HG03521 (cell line): ENCODE results near the gene TBC1D13.

Experiments used
- ATAC-seq: cut with Tn5 transposase; IDR thresholded peaks from one replicate; pipeline ENCODE4 v1.9.1; 2021; ENCODE audit warnings: mild to moderate bottlenecking, moderate library complexity; ENCODE audit not compliant: unreplicated experiment

The TBC1D13 gene

DNA sequence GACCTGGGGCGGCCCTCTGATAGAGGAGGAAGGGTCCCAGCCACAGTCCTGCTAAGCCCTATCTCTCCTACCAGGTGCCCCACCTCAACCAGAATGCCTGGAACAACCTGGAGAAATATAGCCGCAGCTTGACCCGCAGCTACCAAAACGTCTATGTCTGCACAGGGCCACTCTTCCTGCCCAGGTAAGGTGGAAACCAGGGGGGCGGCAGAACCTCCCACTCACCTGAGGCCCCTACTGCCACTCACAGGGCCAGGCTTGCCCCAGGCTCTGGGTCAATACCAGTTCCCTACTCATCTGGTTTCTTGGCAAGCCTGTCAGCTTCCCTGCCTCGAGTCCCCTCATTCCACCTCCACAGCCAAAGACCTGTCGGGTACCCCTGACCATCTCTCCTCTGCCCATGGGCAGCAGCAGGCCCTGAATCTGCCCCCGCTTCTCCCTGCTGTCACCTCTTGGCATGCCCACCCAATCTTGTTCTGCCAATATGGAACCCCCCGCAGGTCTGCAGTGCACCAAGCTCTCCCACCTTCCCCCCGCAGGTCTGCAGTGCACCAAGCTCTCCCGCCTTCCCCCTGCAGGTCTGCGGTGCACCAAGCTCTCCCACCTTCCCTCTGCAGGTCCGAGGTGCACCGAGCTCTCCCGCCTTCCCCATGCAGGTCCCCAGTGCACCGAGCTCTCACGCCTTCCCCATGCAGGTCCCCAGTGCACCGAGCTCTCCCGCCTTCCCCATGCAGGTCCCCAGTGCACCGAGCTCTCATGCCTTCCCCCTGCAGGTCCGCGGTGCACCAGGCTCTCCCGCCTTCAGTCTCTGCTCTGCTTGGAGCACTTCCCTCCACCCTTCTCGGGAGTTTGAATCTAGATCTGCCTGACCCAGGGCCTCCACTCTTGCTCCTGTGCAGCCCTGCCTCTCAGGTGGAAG, 33.9 kb downstream of the TBC1D13 start:
- ATAC-seq: no peak

DNA sequence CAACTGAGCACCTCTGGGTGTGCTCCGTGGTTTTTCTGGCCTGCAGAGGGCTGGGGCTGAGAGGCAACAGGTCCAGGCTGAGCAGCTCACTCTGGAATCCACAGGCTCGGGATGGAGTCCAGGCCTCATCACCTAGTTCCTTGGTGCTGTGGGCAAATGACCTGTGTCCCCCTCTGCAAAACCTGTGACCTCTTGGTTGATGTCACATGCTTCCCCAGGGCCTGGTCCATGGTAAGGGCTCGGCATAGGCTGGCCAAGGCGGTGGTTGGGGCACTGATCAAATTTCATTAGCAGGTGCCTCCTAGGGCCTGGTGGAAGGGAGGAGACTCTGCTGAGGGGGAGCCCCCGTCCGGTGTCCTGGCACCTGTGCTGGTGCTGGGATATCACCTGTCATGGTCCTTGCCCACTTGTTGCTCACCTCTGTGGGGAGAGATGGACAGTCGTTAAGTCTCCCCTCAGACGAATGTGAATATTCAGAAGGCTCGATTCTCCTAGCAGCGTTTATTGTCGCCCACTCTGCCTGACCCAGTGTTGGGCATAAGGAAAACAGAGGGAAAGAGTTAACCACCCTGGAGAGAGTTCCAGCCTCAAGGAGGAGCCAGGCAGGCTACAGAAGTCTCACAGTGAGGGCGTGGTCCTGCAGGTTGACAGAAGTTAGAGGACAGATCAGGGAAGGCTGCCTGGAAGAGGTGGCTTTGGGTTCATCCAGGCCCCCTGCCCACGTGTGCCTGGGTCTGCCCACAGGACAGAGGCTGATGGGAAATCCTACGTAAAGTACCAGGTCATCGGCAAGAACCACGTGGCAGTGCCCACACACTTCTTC, 34.7 kb downstream of the TBC1D13 start:
- ATAC-seq: no peak

DNA sequence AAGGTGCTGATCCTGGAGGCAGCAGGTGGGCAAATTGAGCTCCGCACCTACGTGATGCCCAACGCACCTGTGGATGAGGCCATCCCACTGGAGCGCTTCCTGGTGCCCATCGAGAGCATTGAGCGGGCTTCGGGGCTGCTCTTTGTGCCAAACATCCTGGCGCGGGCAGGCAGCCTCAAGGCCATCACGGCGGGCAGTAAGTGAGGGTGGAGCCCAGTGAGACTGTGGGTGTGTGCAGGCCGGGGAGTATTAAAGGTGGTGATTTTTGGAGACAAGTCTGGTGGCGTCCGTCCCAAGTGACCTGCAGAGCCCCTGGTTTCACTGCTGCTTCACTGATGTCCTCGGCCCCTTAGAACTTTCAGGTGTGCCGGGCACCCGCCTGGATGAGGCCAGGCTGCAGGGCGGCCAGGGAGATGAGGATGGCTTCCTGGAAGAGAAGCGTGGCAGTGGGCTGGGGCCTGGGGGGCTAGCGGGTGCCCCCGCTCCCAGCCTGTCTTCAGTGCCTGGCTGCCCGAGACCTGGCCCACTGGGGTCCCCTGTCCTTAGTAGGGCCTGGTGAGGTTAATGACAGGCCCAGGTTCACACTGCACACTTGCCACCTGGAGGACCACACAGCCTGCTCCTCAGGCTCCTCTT, 35.5 kb downstream of the TBC1D13 start:
- no peak for ATAC-seq

DNA sequence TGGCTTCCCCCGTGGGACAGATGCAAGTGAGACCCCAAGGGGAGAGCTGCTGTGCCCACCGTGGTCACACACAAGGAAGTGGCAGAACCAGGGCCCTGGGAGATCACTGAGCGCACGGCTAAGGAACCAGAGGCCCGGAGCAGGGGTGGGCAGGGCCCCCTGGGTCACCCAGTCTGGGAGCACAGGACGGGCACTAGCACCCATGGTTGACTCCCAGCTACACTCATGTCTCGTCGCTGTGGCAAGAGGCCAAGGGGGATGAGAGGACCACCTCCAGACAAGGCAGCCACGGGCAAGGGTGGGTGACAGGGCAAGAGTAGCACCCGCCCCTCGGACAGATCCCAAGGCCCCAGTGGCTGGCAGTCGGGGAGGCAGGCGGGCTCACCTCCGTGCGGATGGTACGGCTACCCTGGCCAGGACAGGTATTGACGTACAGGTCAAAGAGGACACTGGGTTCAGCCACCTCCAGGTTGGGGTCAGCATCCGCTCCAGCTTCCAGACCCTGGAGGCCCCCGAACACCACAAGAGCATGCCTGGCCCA, 36.4 kb downstream of the TBC1D13 start:
- ATAC-seq: no peak

DNA sequence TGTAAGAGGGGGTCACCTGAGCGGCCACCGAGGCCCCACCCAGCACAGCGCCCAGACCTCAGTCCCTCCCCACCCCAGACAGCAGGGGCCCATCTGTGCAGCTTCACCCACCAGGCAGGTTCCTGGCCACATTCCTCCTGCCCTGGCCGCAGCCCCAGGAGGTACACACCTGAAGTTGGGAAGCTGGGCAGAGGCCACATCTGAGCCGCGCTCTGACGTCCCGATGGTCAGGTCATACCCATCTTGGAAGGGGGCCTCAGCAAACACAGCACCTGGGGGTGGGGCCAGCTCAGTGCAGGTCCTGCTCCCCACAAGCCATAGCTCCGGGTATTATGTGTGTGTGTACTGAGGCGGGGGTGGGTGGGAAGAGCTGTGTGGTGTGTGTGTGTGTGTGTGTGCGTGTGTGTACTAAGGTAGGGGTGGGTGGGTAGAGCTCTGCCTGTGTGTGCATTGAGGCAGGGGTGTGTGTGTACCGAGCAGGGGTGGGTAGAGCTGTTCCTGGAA, 36.9 kb downstream of the TBC1D13 start:
- no peak for ATAC-seq

DNA sequence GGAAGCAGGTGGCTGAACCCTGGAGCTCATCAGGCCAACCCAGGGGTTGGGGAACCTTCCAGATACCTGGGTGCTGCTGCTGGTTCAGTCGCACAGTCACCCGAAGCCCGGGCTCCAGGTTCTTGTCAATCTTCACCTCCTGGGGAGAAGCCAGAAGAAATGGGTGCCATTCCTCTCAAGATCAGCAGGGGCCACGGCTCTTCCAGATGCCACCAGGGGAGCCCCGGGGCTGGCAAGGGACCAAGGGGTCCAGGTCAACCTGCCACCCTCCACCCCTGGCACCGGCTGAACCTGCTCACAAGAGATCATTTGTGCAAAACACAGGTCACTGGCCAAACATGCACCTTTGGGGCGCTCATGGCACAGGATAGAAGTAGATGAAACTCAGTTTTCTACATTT, 37.9 kb downstream of the TBC1D13 start:
- ATAC-seq: no peak

DNA sequence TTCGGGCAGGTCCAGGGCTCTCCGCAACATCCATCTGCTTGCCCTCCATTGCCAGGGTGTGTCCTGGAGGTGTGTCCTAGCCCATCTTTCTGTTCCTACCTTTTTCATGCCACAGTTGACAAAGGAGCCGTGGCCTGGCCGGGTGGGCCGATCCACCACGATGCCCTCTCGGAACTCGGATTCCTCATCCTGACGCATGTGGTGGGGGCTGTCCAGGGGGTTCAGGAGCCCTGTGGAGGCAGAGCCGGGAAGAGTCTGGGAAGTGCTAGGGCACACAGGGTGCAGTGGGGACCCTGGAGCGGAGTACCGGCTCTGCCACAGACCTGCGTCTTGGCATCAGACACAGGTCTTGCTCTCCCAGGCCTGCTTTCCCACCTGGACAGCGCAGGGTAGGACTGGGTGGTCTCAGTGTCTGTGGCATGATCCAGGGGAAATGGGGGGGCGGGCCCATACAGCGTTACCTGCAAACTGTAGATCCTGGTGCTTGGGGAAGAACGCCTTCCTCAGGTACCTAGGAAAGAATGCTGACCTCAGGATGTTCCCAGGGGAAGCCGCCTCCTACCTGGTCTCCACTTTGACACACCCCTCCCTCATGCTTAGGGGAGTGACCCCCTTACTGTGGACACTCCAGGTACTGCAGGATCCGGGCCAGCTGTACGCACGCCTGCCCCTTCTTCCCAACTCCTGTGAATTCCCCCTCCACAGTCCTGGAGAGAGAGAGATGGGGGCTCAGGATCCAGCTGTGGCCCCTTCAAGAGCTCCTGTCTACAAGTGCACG, 39.1 kb downstream of the TBC1D13 start:
- no peak for ATAC-seq

DNA sequence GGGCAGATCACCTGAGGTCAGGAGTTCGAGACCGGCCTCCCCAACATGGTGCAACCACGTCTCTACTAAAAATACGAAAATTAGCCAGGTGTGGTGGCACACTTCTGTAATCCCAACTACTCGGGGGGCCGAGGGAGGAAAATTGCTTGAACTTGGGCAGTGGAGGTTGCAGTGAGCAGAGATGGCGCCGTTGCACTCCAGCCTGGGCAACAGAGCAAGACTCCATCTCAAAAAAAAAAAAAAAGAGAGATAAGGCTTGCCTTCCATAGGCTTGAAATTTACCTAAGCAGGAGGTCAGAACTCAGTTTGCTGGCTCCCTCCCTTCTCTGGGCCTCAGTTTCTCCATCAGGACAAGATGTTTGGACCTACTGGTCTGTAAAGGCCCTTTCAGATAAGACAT, 41.2 kb downstream of the TBC1D13 start:
- no peak for ATAC-seq

DNA sequence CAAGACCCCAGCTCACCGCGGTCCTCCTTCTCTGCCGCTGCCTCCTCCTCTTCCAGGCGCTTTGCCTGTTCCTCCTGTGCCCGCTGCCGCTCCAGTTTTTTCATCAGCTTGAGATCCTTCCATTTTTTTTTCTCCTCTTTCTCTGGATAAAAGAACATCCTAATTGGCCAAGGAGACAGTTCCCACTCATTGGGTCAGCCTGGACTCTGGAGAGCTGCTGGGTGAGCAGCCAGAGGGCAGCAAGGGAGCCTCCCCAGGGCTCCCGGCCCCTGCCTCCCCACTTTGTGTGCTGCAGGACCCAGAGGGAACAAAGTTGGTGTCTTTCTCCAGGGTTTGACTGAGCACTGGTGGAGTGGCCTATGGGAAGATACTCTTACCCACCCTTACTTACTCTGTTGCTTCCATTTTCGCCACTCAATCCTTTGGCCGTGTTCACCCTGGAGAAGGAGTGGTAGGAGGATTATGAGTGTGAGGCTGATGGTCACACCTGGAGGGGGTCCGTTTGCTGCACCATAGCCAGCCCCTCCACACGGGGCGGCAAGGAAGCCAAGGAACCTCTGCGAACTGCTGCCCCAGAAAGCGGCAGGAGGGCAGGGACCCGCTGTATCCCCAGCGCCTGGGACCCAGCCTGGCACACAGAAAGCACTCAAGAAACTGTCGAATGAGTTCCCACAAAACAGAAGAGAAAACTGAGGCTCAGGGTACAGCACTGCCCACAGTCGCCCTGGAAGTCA, 41.8 kb downstream of the TBC1D13 start:
- ATAC-seq: peak; percentile 4

DNA sequence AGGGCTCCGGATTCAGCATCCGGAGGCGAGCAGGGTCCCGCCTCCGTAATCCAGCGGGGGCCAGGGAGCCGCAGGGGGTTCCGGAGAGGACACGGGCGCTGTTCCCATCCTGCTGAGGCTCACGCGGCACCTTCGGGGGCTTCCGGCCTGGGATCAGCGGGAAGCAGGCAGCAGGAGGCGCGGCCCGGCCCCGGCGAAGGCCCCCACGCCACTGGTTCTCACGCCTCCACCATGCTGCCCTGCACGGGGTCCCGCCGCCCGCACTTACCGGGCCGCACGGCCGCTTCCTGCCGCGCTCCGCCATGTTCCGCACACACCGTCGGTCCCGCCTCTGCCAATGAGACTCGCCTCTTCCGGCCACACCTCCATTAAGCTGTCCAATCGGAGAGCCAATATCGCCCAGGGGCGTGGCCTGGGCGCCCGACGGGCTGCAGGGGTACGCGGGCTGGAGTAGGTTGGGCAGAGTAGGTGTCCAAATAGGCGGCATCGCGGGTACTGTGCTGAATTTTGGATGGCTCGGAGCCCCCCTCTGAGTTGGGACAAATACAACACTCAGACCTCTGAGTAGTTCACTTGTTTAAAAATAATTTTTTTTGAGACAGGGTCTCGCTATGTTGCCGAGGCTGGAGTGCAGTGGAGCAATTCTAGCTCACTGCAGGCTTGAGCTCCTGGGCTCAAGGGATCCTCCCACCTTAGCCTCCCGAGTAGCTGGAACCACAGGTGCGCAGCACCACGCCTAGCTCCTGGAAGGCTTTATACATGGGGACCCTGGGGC, 42.6 kb downstream of the TBC1D13 start, which contains the start of gene SPOUT1:
Gene SPOUT1, minus strand, starts transcription at position 318 of the 775 bp plus-strand sequence. Its CDS starts 14 bp downstream, at position 304.
- ATAC-seq: peak; percentile 99

DNA sequence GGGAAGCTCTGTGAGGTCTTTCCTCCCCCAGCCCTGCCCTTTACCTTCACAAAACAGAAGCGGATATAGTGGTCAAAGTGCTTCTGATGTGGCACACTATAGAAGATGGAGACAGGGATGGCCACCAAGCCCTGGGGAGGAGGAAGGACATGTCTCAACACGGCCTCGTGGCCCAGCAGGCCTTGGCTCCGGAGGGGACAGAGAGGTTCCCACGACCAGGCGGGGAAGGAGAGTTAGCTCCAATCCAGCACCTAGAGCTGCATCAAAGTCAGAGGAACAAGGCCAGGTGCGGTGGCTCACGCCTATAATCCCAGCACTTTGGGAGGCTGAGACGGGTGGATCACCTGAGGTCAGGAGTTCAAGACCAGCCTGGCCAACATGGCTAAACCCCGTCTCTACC, 46.6 kb downstream of the TBC1D13 start:
- ATAC-seq: no peak

DNA sequence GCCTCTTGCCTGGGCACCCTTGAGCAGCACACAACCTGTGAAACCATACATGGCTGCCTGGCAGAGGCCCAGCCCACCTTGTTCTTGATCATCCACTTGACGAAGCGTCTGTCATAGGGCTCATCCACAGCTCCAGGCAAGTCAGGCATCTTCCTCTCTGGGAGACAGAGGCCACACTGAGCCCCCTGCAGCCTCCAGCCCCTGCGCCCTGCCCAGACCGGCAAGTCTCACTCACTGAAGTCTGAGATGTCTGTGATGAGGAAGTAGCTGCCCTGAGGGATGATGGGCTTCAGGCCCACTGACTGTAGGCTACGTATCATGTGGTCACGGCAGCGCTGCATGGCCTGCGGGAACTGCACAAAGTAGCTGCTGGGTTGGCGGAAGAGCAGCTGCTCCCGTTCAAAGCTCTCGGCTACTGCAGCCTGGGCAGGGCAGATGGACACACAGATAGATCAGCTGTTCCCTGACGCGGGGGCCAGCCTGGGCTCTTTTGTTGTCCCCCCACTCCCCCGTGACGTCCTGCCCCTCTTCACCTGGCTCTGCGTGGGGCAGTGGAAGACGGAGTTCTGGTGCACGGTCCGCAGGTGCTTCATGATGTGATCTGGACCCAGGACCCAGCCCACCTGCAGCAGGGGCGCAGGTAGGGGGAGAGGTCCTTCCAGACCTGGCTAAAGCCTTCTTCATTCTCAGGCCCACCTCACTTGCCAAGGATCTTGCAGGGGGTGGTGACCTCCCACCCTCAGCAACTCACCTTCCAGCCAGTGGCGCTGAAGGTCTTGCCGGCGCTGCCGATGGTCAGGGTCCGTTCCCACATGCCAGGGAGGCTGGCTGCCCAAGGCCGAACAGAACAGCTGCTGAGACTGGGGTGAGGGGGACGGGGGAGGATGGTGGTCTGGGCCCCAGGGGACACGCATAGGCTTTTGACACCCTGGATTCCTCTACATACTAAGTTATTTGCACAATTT, 48.5 kb downstream of the TBC1D13 start:
- ATAC-seq: no peak

DNA sequence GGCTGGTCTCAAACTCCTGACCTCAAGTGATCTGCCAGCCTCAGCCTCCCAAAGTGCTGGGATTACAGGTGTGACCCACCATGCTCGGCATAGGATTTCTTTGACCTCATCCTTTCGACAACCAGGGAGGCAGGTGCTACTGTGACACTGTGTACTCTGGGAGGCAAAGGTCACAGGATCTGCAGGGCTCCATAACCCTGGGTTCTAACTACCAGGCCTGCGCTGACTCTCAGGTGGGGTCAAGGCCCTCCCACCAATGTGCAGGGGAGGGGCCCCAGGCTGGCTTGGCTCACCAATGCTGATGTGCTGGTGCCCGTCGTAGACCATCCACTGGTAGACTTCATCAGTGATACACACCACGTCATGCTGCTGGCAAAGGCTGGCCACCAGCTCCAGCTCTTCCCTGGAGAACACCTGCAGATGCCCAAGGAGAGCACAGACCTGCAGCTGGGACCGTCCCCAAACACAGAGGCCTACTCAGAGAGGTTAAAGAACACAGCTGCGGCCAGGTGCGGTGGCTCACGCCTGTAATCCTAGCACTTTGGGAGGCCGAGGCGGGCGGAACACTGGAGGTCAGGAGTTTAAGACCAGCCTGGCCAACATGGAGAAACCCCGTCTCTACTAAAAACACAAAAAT, 49.6 kb downstream of the TBC1D13 start:
- no peak for ATAC-seq

DNA sequence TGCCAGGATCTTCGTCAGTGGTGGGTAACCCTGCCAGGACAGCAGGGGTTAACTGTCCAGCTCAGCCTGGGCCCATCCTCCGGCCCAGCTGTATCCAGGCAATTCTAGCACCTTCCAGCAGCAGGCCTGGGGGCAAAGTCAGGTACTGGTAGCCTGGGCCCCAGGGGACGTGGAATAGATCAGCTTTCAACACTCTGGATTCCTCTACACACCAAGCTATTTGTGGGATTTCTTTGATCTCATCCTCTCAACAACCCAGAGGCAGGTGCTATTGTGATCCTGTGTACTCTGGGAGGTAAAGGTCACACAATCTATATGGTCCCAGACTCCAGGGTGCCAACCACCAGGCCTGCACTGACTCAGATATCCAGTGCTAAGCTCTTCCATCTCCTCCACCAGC, 51.3 kb downstream of the TBC1D13 start:
- ATAC-seq: no peak

DNA sequence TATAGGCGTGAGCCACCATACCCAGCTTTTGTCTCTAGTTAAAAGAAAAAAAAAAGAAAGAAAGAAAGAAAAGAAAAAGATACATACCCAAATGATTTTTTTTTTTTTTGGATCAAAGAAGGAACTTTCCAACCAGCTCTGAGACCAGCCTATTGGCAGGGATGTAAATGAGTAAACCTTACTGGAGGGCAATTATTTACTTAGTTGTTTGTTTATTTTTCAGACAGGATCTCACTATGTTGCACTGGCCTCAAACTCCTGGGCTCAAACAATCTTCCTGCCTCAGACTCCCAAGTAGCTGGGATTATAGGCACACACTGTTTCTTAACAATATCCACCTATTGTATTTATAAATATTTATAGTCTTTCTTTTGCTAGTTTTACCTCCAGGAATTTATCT, 53.5 kb downstream of the TBC1D13 start:
- no peak for ATAC-seq

DNA sequence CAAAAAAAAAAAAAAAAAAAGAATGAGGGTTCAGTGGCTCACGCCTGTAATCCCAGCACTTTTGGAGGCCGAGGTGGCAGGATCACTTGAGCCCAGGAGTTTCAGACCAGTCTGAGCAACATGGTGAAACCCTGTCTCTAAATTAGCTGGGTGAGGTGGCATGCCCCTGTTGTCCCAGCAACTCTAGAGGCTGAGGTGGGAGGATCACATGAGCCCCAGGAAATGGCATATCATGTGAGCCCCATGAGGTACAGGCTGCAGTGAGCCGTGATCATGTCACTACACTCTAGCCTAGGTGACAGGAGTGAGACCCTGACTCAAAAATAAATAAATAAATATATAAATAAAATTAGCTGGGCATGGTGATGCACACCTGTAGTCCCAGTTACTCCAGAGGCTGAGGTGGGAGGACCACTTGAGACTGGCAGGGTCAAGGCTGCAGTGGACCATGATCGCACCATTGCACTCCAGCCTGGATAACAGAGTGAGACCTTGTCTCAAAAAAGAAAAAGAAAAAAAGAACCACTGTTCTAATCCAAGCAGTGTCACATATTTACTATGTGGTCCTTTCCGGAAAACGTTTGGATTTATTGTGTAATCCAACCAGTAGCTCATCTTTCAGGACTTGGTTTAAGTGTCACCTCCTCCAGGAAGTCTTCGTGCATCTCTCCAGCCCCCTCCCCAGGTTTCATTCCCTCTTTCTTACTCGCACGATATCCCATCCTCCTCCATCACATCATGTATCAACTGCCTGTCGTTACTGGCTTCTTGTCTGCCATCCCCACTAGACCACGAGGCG, 54.8 kb downstream of the TBC1D13 start:
- no peak for ATAC-seq
